ENCODE data around the gene TMC6. TPM values are rescaled to one million over a fixed set of nuclear protein-coding genes. Genes with fewer than 3 reads are reported as not detected.

Gene TMC6
- total RNA-seq, 1 donor from 2014 or later, result 19.6 TPM

DNA sequence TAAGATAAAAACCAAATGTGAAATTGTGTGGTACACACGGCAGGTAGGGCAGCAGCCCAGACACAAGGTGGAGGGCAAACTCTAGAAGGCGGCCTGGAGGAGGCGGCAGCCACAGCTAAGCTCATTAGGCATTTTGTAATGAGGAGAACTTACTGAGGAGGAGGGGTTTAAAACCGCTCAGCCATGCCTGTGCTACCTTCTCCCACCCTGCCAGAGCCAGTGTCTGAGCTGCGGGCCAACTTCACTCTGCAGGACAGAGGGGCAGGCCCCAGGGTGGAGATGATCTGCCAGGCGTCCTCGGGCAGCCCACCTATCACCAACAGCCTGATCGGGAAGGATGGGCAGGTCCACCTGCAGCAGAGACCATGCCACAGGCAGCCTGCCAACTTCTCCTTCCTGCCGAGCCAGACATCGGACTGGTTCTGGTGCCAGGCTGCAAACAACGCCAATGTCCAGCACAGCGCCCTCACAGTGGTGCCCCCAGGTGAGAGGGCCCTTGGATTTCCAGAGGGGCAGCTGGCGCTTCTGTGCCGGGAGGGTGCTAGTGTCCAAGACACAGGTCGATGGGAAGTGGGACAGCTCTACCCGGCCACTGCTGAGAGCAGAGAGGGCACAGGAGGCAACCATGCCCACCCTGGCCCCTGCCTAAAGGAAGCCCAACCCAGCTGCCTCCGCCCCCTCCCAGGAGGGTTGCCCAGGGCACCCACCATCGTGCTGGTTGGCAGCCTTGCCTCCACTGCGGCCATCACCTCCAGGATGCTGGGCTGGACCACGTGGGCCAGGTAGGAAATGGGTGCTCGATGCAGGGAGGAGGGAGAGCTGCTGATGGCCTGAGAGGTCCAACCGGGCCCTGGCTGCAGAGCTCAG is 35.6 kb upstream of the TMC6 start:
- no peaks in the 10 kb centered on the region for H3K9me3 Mint-ChIP-seq (ENCODE audit: low read depth)
- TF ChIP-seq, protein P1, sequence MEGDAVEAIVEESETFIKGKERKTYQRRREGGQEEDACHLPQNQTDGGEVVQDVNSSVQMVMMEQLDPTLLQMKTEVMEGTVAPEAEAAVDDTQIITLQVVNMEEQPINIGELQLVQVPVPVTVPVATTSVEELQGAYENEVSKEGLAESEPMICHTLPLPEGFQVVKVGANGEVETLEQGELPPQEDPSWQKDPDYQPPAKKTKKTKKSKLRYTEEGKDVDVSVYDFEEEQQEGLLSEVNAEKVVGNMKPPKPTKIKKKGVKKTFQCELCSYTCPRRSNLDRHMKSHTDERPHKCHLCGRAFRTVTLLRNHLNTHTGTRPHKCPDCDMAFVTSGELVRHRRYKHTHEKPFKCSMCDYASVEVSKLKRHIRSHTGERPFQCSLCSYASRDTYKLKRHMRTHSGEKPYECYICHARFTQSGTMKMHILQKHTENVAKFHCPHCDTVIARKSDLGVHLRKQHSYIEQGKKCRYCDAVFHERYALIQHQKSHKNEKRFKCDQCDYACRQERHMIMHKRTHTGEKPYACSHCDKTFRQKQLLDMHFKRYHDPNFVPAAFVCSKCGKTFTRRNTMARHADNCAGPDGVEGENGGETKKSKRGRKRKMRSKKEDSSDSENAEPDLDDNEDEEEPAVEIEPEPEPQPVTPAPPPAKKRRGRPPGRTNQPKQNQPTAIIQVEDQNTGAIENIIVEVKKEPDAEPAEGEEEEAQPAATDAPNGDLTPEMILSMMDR (IDR thresholded peaks at IDR 0.05), result no peak
- H3K36me3 Mint-ChIP-seq (ENCODE audit: low read depth), result no peaks in the 10 kb centered on the region
- no peak overlapping the region for H3K4me3 Mint-ChIP-seq (ENCODE audit: unreplicated experiment)
- H3K27me3 Mint-ChIP-seq (ENCODE audit: low read depth), result no peaks in the 10 kb centered on the region
- H3K27ac Mint-ChIP-seq (ENCODE audit: unreplicated experiment), result no peak overlapping the region
- H3K4me1 Mint-ChIP-seq (ENCODE audit: low read depth), result no peaks in the 10 kb centered on the region
- DNase-seq (ENCODE audit: low spot score), result no peak

DNA sequence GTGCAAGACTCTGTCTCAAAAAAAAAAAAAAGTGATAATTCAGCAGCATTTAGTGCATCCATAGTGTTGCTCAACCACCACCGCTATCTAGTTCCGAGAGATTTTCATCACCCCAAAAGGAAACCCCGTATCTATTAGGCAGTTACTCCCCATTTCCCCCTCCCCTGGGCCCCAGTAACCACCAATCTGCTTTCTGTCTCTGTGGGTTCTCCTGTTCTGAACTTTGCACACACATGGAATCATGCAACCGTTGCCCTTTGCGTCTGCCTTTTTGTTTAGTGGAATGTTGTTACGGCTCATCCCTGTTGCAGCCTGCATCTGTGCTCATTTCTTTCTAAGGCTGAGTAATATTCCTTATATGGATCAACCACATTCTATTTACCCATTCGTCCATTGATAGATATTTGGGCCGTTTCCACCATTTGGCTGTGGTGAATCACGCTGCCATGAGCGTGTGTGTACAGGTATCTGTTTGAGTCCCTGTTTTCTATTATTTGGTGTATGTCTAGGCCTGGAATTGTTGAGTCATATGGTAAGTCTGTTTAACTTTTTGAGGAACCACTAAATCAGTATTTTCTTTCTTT is 31.1 kb upstream of the TMC6 start:
- H3K27me3 Mint-ChIP-seq (ENCODE audit: low read depth), result no peaks in the 10 kb centered on the region
- H3K9me3 Mint-ChIP-seq (ENCODE audit: low read depth), result no peaks in the 10 kb centered on the region
- TF ChIP-seq, protein P1 (IDR thresholded peaks at IDR 0.05), result no peak
- no peaks in the 10 kb centered on the region for H3K36me3 Mint-ChIP-seq (ENCODE audit: low read depth)
- no peaks in the 10 kb centered on the region for H3K4me1 Mint-ChIP-seq (ENCODE audit: low read depth)
- no peak overlapping the region for H3K4me3 Mint-ChIP-seq (ENCODE audit: unreplicated experiment)
- no peak overlapping the region for H3K27ac Mint-ChIP-seq (ENCODE audit: unreplicated experiment)
- no peak for DNase-seq (ENCODE audit: low spot score)

DNA sequence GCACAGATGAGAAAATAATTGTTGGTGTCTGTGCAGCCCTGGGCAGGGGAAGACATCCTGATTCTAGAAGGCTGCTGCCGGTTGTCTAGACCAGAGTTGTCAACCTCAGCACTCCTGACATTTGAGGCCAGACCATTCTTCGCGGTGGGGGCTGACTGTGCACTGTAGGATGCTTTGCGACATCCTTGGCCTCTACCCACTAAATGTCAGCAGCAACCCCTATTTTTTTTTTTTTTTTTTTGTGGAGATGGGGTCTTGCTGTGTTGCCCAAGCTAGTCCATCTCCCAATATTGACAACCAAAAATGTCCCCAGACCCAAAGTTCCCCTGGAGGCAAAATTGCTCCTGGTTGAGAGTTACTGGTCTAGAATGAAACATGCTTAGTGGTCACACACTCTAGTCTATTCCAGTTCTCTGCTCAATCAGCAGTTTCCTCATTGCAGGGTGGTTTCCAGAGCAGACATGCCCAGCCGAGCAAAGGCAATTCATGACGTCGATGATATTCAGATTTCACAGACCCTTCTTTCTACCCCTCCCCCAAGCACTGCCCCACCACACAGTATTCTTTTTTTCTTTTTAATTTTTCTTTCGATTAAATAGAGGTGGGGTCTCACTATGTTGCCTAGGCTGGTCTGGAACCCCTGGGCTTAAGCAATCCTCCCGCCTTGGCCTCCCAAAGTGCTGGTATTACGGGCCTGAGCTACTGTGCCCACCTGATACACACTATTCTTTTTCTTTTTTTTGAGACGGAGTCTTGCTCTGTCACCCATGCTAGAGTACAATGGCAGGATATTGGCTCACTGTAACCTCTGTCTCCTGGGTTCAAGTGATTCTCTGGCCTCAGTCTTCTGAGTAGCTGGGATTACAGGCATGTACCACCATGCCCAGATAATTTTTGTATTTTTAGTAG is 26.6 kb upstream of the TMC6 start:
- DNase-seq (ENCODE audit: low spot score), result no peak
- H3K4me1 Mint-ChIP-seq (ENCODE audit: low read depth), result peaks cover 16% of the 10 kb centered on the region
- H3K9me3 Mint-ChIP-seq (ENCODE audit: low read depth), result no peaks in the 10 kb centered on the region
- no peak overlapping the region for H3K4me3 Mint-ChIP-seq (ENCODE audit: unreplicated experiment)
- no peak overlapping the region for H3K27ac Mint-ChIP-seq (ENCODE audit: unreplicated experiment)
- no peaks in the 10 kb centered on the region for H3K36me3 Mint-ChIP-seq (ENCODE audit: low read depth)
- TF ChIP-seq, protein P1 (IDR thresholded peaks at IDR 0.05), result no peak
- no peaks in the 10 kb centered on the region for H3K27me3 Mint-ChIP-seq (ENCODE audit: low read depth)

DNA sequence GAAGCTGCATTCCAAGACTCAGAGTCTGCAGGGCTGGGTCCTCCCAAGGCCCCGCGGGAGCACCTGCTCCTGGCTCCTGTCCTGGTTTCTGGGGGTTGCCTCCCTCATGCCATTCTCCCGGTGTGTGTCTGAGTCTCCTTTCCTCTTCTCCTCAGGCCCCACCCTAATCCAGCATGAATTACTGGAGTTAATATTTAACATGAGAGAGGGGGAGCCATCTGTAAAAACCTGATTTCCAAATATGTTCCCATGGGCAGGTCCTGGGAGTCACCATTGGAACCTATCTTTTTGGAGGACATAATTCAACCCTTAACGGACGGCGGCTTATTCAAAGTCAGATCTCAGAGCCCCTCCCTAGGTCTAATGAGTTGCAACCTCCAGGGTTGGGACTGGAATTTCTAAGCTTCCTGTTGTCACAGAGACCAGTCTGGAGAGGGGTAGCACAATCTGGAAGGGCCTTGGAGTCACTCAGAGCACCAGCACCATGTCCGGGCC is 23.0 kb upstream of the TMC6 start:
- DNase-seq (ENCODE audit: low spot score), result no peak
- no peak overlapping the region for H3K4me3 Mint-ChIP-seq (ENCODE audit: unreplicated experiment)
- TF ChIP-seq, protein P1 (IDR thresholded peaks at IDR 0.05), result no peak
- H3K27me3 Mint-ChIP-seq (ENCODE audit: low read depth), result no peaks in the 10 kb centered on the region
- H3K9me3 Mint-ChIP-seq (ENCODE audit: low read depth), result no peaks in the 10 kb centered on the region
- no peaks in the 10 kb centered on the region for H3K36me3 Mint-ChIP-seq (ENCODE audit: low read depth)
- H3K4me1 Mint-ChIP-seq (ENCODE audit: low read depth), result peaks cover 16% of the 10 kb centered on the region
- H3K27ac Mint-ChIP-seq (ENCODE audit: unreplicated experiment), result no peak overlapping the region
